T-helper 22 cell (primary cell): ENCODE measurements around the gene GOLGA6L7.
"Not testable (repeated sequence)": the region's sequence is repeated elsewhere in the genome, so short reads cannot be mapped to it uniquely, and the experiment has no call there.

Source experiments
- DNase-seq: peaks from one replicate; pipeline ENCODE4 v3.0.0-alpha.2; 2020; ENCODE audit warnings: low read depth

Gene GOLGA6L7

GRCh38 chr15:28884151-28884940, 35.9 kb upstream of the GOLGA6L7 start:
- no peak for DNase-seq

GRCh38 chr15:28881600-28881999, 33.2 kb upstream of the GOLGA6L7 start:
- DNase-seq, result no peak

GRCh38 chr15:28881170-28881569, 32.7 kb upstream of the GOLGA6L7 start:
- DNase-seq, result no peak

GRCh38 chr15:28880680-28881079, 32.2 kb upstream of the GOLGA6L7 start:
- no peak for DNase-seq

DNA sequence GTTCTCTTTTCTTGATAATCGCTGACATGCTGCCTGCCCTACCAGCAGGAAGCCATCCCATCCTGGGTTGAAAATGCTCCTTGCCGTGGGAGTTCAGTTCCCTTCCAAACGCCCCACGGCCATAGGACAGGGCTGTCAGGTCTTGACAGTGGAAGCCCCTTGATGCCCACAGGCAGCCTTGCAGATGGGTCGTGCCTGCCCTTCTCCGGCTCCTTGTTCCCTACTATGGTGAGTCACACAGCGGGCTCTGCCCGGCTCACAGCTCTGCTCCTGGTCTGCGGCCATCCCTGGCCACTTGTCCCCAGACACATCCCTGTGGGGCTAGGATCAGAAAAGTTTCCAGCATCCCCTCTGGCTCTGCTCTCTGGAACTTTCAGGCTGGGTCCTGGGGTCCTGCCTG, 31.1 kb upstream of the GOLGA6L7 start:
- no peak for DNase-seq

DNA sequence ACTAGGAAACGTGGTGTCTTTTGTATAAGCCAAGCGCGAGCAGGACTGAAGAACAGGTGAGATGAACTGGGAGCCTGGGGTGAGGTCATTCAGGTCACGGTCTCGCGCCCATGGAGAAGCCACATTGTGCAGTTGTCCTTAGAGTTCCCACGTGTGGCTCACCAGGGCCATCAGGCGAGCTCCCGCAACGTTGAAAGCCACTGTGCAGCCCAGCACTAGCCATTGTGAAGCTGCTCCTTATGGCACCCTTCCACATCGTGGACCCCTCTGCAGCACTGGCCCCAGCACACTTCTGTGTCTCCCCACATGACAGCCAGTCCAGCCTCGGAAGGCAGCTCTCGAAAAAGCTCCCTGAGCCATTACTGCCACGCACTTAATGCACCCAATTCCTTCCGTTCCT, 29.8 kb upstream of the GOLGA6L7 start:
- DNase-seq, result no peak

GRCh38 chr15:28876845-28877185, 28.4 kb upstream of the GOLGA6L7 start:
- no peak for DNase-seq

DNA sequence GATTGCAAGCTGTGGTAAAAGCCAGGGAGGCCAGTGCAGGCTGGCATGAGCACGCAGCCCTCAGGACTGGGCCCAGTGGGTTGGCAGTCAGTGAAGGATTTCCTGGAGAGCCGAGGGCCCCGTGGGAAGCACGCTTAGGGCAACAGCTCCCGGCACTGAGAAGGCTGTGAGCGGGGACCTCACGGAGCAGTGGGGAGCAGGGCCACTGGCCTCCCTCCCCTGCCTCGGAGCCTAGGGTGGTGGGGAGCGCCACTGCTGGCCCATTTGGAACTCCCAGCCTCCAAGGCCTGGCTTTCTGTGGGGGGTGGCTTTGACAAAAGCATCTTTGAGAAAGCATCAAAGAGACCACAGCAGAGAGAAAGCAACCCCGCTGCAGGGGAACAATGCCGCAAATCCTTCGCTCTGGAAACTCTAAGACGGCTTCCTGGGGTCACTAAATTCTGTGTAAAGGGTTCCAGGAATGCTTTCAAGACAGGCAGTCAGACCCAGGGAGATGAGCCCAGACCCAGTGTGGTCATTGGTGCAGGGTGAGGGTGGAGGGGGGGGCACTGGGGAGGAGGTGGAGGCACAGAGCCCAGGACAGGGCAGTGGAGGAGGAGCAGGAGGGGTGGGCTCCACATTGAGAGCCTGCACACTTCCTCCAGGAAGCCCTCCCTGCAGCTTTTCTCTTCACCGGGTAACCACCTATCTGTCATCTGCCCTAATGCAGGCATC, 27.8 kb upstream of the GOLGA6L7 start:
- no peak for DNase-seq

DNA sequence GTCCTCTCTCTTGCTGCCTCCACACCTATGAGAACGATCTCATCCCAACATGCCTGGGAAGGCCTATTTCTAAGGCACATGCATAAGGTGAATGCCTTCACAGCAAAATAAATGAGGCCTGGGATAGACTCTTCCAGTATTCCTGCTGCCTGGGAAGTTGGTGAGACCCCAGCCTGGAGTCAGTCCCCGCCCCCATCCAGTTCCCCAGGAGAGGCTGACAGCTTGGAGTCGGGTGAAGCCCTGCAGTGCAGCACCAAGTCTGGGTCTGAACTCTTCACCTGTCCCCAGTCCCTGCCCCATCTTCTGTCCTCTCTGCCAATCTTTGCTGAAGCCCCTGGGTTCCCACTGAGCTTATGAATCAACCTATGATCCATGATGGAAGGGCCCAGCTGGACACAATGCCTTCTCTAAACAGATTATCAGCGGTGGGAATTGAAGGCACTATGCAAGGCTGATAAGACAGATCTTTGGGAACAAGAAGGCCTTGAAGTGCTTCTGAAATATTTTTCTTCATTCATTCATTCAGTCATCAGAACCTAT, 27.1 kb upstream of the GOLGA6L7 start:
- no peak for DNase-seq

- DNase-seq, result no peak
Observed at GRCh38 chr15:28873585-28874190, 25.2 kb upstream of the GOLGA6L7 start.

DNA sequence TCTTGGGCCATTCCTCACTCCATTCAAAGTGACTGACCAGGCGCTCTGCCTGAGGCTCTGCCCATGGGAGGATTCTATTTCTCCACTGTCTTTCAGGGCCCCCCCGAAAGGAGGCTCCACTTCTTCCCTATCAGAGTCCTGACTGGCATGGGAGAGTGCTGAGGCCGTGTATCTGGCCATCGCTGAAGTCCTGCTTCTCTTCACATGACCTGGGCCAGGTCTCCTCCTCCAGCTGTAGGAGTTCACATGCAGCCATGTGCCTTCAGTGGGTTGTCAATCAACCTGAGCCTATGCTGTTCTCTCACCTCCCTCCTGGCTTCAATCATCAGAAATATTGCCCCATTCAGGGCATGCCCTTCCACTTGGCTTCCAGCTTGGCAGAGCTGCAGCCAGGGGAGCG, 24.6 kb upstream of the GOLGA6L7 start:
- no peak for DNase-seq

DNA sequence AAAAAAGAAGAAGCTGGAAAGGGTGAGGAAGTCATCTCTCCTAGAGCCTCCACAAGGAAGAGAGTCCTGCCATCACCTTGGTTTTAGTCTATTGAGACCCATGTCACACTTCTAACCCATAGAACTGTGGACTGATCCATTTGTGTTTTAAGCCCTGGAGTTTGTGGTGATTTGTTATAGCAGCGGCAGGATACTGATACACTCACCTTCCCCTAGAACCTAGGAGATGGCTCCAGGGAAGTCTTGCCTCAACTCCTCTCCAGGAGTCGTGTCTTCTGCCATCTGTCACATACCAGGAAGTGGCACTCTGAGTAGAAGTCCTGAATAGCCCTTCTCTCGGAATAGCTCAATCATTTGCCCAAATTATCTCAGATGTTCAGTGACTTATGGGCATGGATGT, 22.7 kb upstream of the GOLGA6L7 start:
- DNase-seq, result no peak

DNA sequence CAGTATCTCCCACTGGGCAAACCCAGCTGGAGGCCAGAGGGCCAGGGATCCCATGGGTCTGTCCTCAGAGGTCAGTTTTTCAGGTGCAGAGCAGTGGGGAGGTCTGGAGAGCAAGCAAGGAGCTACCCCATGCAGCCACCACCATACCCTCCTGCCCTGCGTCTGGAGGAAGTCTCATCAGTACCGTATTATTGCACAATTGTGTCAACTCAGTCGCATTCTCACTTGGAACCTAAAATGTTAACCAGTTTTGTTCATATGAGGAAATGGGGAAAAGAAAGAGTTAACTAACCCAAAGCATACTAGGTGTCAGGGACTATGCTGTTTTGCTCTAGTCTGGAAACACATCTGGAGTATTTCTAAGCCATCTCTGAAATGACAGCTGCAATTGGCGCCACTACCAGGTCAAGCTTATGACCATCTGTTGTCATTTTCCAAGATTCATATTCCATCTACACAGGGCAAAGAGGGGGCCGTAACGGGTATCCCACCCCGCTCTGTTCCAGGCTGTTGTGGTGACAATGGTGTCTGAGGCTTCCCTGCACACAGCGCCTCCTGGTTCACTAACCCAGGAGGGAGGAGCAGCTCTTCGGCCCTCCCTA, 20.4 kb upstream of the GOLGA6L7 start:
- DNase-seq, result no peak

DNA sequence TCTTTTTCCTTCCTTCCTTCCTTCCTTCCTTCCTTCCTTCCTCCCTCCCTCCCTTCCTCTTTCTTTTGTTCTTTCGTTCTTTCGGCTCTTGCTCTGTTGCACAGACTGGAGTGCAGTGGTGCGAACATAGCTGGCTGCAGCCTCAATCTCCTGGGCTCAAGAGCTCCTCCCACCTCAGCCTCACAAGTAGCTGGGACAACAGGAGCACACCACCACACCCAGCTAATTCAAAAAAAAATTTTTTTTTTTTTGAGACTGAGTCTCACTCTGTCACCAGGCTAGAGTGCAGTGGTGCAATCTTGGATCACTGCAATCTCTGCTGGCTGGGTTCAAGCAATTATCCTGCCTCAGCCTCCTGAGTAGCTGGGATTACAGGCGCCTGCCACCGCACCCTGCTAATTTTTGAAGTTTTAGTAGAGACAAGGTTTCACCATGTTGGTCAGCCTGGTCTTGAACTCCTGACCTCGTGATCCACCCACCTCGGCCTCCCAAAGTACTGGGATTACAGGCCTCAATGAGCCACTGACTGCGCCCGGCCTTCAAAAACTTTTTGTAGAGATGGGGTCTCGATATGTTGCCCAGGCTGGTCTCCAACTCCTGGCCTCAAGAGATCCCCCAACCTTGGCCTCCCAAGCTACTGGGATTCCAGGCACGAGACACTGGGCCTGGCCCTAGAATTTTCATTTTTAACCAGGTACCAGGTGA, 13.3 kb upstream of the GOLGA6L7 start:
- not testable (repeated sequence) for DNase-seq

DNA sequence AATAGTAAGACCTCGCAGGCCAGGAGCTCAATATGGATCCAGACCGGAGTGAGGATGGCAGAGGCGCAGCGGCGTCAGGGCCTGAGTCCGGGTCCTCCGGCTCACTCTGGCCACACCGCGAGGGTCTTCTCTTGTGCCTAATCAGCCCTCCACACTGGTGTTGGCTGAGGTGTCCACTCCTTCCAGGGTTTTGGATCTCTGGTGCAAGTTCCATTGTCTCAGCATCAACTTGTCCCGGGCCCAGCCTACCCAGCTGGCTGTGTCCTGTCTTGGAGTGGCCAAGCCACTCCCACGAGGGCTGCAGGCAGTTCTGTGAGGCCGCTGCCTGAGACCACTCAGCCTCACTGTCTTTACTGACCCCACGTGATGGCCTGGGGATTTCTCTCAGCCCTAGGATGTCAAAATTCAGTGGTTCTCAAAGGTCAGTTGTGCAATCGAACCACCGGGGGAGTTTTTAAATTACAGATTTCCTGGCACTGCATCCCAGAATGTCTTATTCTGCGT, 12.6 kb upstream of the GOLGA6L7 start:
- DNase-seq, result no peak

DNA sequence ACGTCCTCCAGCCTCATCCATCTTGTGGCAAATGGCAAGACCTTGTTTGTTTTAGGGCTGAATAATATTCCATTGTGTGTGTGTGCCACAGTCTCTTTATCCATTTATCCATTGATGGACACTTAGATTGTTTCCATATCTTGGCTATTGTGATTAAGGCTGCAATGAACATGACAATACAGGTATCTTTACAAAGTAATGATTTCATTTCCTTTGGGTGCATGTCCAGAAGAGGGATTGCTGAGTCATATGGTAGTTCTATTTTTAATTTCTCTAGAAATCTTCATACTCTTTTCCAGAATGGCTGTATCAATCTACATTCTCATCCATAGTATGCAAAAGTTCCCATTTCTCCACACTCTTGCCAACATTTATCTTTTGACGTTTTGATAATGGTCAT, 6.1 kb upstream of the GOLGA6L7 start:
- not testable (repeated sequence) for DNase-seq

DNA sequence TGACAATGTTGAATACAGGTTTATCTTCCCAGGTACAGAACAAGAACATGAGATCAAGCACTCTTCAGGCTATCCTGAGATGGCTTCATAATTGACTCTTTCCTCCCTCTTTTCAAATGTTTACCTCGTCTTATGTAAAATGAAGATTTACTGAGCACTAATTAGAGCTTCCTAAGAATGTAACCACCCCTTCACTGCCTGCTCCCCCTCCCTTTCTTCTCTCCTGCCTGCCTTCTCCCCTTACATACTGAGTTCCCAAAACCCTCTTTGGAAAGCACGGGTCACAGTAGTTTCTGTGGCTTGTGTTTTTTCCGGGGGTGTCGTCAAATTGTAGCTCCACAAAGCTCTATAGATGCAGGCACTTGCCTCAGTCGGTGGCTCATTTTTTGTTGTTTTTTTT, 5.2 kb upstream of the GOLGA6L7 start:
- DNase-seq, result not testable (repeated sequence)

GRCh38 chr15:28849766-28850165, 1.3 kb upstream of the GOLGA6L7 start:
- DNase-seq, result not testable (repeated sequence)

DNA sequence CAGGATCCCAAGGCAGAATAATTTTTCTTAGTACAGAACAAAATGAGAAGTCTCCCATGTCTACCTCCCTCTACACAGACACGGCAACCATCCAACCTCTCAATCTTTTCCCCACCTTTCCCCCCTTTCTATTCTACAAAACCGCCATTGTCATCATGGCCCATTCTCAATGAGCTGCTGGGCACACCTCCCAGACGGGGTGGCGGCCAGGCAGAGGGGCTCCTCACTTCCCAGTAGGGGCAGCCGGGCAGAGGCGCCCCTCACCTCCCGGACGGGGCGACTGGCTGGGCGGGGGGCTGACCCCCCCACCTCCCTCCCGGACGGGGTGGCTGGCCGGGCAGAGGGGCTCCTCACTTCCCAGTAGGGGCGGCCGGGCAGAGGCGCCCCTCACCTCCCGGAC, 827 bp upstream of the GOLGA6L7 start:
- not testable (repeated sequence) for DNase-seq

GRCh38 chr15:28847959-28848358, 485 bp downstream of the GOLGA6L7 start:
- DNase-seq, result not testable (repeated sequence)

DNA sequence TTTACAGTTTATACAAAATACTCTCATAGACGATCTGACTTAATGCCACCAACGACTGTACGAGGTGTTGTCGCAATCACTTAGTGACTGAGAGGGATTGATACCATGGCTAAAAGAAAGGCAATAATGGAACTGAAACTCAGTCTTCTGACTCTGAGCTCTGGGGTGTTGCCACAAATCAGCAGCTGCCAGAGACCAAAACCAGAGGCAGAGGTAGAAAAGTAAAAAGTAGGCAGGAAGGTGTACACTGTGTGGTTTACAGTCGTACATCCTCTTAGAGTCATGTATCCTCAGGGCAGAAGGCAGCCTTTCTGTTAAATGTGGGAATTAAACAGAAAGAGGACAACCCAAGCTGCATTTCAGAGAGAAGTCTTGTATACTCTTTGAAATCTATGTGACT, 1.2 kb downstream of the GOLGA6L7 start:
- not testable (repeated sequence) for DNase-seq

GRCh38 chr15:28844147-28844546, 4.3 kb downstream of the GOLGA6L7 start:
- not testable (repeated sequence) for DNase-seq
